ENCODE results near the gene LCLAT1. TPM values are rescaled to one million over a fixed set of nuclear protein-coding genes. Genes with fewer than 3 reads are reported as not detected.

LCLAT1 gene
- total RNA-seq, 6 donors from 2014 or later: 7.0 to 21.9 (median 12.4) TPM

DNA sequence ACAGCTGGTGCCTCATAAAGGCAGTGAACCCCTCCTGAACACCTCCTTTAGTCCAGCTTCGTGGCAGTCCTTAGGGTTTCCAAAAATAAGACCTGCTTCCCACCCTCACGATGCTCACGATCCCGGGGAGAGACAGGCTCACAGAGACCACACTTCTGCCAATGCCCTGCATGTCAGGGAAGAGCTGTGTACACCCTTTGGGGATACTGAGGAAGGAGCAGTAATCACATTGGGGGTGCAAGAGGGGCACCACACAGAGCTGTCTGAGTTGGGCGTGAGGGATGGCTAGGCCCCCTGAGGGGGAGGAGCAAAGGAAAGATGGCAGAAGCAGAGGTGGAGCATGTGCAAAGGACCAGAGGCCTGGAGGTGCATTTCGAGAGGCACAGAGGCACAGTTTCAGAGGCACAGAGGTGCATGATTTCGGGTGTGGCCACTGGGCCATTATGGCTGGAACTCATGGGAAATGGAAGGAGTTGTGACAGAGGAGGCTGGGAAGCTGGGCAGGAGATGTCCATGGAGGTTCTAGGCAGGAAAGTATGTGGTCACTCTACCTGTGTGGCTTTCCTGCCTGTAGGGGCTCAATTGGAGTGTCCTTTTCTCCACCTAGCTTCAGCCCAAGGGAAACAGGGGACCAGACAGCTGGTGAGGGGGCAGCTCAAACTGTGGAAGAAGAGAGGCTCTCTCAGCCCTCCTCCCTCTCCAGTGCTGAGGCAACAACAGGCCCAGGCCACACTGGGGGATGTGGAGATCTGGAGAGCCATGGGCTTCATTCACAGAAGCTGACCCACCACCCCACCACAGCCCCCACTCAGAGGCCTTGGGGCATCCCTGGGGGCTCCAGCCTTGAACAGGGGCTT lies 244.3 kb downstream of the LCLAT1 start:
- ATAC-seq (ENCODE audit: low FRiP score in 2 of 2): no peak

DNA sequence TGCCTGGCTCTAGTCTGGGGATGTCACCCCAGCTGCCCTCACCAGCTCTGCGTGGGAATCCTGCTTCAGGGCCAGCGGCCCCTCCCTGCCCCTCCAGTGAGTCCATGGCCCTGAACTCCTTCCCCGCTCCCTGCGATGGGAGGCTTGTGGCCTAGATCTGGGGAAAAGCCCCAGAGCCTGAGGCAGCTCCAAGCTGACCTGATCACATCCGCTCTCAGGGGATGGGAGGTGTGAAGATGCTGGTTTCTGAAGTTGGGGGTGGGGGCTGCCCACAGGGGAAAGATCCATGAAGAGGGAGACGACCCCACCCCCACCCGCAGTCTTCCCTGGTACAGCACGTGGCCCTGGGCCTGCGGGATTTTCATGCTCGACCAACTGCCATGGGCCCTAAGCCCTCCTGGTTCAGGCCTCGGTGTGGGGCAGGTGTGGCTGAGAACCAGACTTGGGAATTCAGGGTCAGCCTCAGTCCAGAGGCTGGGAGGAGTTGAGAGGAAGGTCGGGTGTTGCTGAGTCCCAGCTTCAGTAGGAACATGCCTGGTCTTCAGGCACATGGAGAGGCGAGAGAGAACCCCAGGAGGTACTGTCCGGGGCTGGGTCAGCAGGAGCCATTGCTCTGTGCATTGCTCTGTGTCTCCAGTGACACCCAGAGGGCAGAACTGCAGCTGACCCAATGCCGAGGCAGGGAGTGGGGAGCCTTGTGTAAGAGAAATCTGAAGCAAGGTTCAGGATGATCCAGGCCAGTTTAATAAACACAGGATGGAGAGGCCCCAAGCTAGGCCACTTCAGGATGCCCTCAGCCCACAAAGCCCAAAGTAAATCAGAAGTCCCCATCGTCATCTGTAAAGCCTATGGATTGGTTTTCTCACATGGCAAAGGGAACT lies 245.1 kb downstream of the LCLAT1 start:
- Histone ChIP-seq H3K9me3 (no peaks in the 10 kb centered on the region), H3K36me3 (no peaks in the 10 kb centered on the region), H3K4me3 (no peak overlapping the region), H3K27ac (peak overlapping the region; percentile 62 to 74 (median 70)), H3K27me3 (no peaks in the 10 kb centered on the region), H3K4me1 (peaks cover 0 to 16% (median 8%) of the 10 kb centered on the region in 4 donors)
- TF ChIP-seq, protein P1, sequence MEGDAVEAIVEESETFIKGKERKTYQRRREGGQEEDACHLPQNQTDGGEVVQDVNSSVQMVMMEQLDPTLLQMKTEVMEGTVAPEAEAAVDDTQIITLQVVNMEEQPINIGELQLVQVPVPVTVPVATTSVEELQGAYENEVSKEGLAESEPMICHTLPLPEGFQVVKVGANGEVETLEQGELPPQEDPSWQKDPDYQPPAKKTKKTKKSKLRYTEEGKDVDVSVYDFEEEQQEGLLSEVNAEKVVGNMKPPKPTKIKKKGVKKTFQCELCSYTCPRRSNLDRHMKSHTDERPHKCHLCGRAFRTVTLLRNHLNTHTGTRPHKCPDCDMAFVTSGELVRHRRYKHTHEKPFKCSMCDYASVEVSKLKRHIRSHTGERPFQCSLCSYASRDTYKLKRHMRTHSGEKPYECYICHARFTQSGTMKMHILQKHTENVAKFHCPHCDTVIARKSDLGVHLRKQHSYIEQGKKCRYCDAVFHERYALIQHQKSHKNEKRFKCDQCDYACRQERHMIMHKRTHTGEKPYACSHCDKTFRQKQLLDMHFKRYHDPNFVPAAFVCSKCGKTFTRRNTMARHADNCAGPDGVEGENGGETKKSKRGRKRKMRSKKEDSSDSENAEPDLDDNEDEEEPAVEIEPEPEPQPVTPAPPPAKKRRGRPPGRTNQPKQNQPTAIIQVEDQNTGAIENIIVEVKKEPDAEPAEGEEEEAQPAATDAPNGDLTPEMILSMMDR (IDR thresholded peaks at IDR 0.05): no peak
- TF ChIP-seq EP300 (IDR thresholded peaks at IDR 0.05) (no peak), POLR2AphosphoS5 (IDR thresholded peaks at IDR 0.05) (no peak), POLR2A (IDR thresholded peaks at IDR 0.05) (no peak)
- DNase-seq (peak in 1 of 2 donors; percentile 29), ATAC-seq (ENCODE audit: low FRiP score in 2 of 2) (peak in 1 of 2 donors; percentile 32)
- 86 to 91% methylated on average over 10 to 16 of the region's 16 CpGs for WGBS, 2 donors

More for the DNA sequence above, 244.3 kb downstream of the LCLAT1 start:
- Histone ChIP-seq H3K36me3 (no peaks in the 10 kb centered on the region), H3K27ac (peak overlapping the region; percentile 68 to 74 (median 70)), H3K27me3 (no peaks in the 10 kb centered on the region), H3K9me3 (no peaks in the 10 kb centered on the region), H3K4me3 (no peak overlapping the region), H3K4me1 (peaks cover 0 to 16% (median 8%) of the 10 kb centered on the region in 4 donors)
- 88 to 92% methylated on average over 7 of the region's 7 CpGs for WGBS, 2 donors
- no peak for DNase-seq
- TF ChIP-seq POLR2A (IDR thresholded peaks at IDR 0.05) (no peak), EP300 (IDR thresholded peaks at IDR 0.05) (no peak), POLR2AphosphoS5 (IDR thresholded peaks at IDR 0.05) (no peak)
- TF ChIP-seq, protein P1 (IDR thresholded peaks at IDR 0.05): no peak

DNA sequence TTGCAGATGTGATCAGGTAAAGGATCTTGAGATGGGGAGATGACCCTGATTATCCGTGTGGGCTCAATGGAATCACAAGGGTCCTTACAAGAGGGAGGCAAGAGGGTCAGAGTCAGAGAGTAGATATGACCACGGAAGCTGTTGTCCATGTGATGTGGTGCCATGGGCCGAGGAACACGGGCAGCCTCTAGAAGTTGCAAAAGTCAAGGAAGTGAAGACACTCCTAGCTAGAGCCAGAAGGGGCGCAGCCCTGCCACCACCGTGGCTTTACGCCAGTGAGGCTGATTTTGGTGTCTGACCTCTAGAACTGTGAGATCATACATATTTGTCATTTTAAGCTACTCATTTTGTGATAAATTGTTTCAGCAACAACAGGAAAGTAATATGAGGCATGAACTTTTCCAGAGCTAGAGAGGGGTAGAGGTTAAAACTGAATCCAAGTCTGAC lies 245.8 kb downstream of the LCLAT1 start:
- peaks cover 0 to 16% (median 8%) of the 10 kb centered on the region in 4 donors for H3K4me1 ChIP-seq
- no peak overlapping the region for H3K4me3 ChIP-seq
- H3K36me3 ChIP-seq: no peaks in the 10 kb centered on the region
- no peaks in the 10 kb centered on the region for H3K27me3 ChIP-seq
- TF ChIP-seq, protein P1 (IDR thresholded peaks at IDR 0.05): no peak
- TF ChIP-seq POLR2A (IDR thresholded peaks at IDR 0.05) (no peak), EP300 (IDR thresholded peaks at IDR 0.05) (no peak), POLR2AphosphoS5 (IDR thresholded peaks at IDR 0.05) (no peak)
- WGBS, 2 donors: 65 to 81% methylated on average over 7 of the region's 7 CpGs
- H3K9me3 ChIP-seq: no peaks in the 10 kb centered on the region
- peak overlapping the region; percentile 56 to 74 (median 70) for H3K27ac ChIP-seq
- ATAC-seq (ENCODE audit: low FRiP score in 2 of 2) (peak in 1 of 2 donors; percentile 25), DNase-seq (peak in 1 of 2 donors; percentile 30)

Small RNA genes lying within 50 kb of the gene (small RNA-seq; reads per million reads assigned to genes)
- gene AC073255.1: 0 reads per million in 4 donors

Other genes with a start within 250 kb of the LCLAT1 start
- gene LBH, start 215.7 kb upstream of the LCLAT1 start, total RNA-seq: 100 to 1,000 TPM in 4 of 6 donors, 10 to 100 TPM in 2; 45.6 to 270 (median 154) TPM

Measured in upper lobe of left lung (tissue), 6 donors.